Measurements from ENCODE around the gene CYP26C1.

Gene CYP26C1

GRCh38 chr10:93059975-93060886 is at the start of gene CYP26C1:
Gene CYP26C1, plus strand, starts transcription at chr10:93060798. Its CDS starts 466 bp downstream, at chr10:93061264.
- in situ Hi-C loops (cut with MboI; ENCODE audit: low sequenced_read_pairs): no loop called here

- in situ Hi-C loops (cut with MboI; ENCODE audit: low sequenced_read_pairs): no loop called here
Measured at GRCh38 chr10:93015722-93016121, 44.9 kb upstream of the CYP26C1 start.

GRCh38 chr10:93023013-93023650 is 37.5 kb upstream of the CYP26C1 start:
- in situ Hi-C loops (cut with MboI; ENCODE audit: low sequenced_read_pairs): no loop called here

- in situ Hi-C loops (cut with MboI; ENCODE audit: low sequenced_read_pairs): no loop called here
Measured at GRCh38 chr10:93026072-93026471, 34.5 kb upstream of the CYP26C1 start.

- in situ Hi-C loops (cut with MboI; ENCODE audit: low sequenced_read_pairs): no loop called here
Measured at GRCh38 chr10:93027508-93027907, 33.1 kb upstream of the CYP26C1 start.

GRCh38 chr10:93028883-93029282 is 31.7 kb upstream of the CYP26C1 start:
- in situ Hi-C loops (cut with MboI; ENCODE audit: low sequenced_read_pairs): no loop called here

- in situ Hi-C loops (cut with MboI; ENCODE audit: low sequenced_read_pairs): no loop called here
Measured at GRCh38 chr10:93030409-93030808, 30.2 kb upstream of the CYP26C1 start.

GRCh38 chr10:93032105-93032808 is 28.3 kb upstream of the CYP26C1 start:
- in situ Hi-C loops (cut with MboI; ENCODE audit: low sequenced_read_pairs): no loop called here

GRCh38 chr10:93032809-93033137 is 27.8 kb upstream of the CYP26C1 start:
- in situ Hi-C loops (cut with MboI; ENCODE audit: low sequenced_read_pairs): no loop called here

GRCh38 chr10:93034426-93034825 is 26.2 kb upstream of the CYP26C1 start:
- in situ Hi-C loops (cut with MboI; ENCODE audit: low sequenced_read_pairs): no loop called here

- in situ Hi-C loops (cut with MboI; ENCODE audit: low sequenced_read_pairs): no loop called here
Measured at GRCh38 chr10:93039110-93039509, 21.5 kb upstream of the CYP26C1 start.

- in situ Hi-C loops (cut with MboI; ENCODE audit: low sequenced_read_pairs): no loop called here
Measured at GRCh38 chr10:93039721-93040120, 20.9 kb upstream of the CYP26C1 start.

GRCh38 chr10:93054486-93054885 is 6.1 kb upstream of the CYP26C1 start:
- in situ Hi-C loops (cut with MboI; ENCODE audit: low sequenced_read_pairs): no loop called here

- in situ Hi-C loops (cut with MboI; ENCODE audit: low sequenced_read_pairs): no loop called here
Measured at GRCh38 chr10:93058139-93058538, 2.5 kb upstream of the CYP26C1 start.

GRCh38 chr10:93060887-93061593 is 442 bp downstream of the CYP26C1 start:
- in situ Hi-C loops (cut with MboI; ENCODE audit: low sequenced_read_pairs): no loop called here

- in situ Hi-C loops (cut with MboI; ENCODE audit: low sequenced_read_pairs): no loop called here
Measured at GRCh38 chr10:93061594-93062513, 1.3 kb downstream of the CYP26C1 start.

- in situ Hi-C loops (cut with MboI; ENCODE audit: low sequenced_read_pairs): no loop called here
Measured at GRCh38 chr10:93062514-93063143, 2.0 kb downstream of the CYP26C1 start.

- in situ Hi-C loops (cut with MboI; ENCODE audit: low sequenced_read_pairs): no loop called here
Measured at GRCh38 chr10:93063144-93063976, 2.8 kb downstream of the CYP26C1 start.
